ENCODE data around the gene SLC39A11. TPM values are rescaled to one million over a fixed set of nuclear protein-coding genes. Genes with fewer than 3 reads are reported as not detected.

SLC39A11 gene
- total and polyA plus RNA-seq, 2 of the 13 experiments (the other 11 are each of a cell fraction or from before 2014, with no cell fraction given) = 17.2 to 31.5 TPM

- TF ChIP-seq MXD3 (CRISPR knock-in tag; IDR thresholded peaks at IDR 0.05) = peak; percentile 43; the same call in 1 of the 2 replicates
- TF ChIP-seq TEF (CRISPR knock-in tag; IDR thresholded peaks at IDR 0.05) = no peak
- no peak for TF ChIP-seq YY1 (IDR thresholded peaks at IDR 0.05; ENCODE audit: insufficient read depth, insufficient replicate concordance, low read depth, low read length)
- TF ChIP-seq, protein P1, sequence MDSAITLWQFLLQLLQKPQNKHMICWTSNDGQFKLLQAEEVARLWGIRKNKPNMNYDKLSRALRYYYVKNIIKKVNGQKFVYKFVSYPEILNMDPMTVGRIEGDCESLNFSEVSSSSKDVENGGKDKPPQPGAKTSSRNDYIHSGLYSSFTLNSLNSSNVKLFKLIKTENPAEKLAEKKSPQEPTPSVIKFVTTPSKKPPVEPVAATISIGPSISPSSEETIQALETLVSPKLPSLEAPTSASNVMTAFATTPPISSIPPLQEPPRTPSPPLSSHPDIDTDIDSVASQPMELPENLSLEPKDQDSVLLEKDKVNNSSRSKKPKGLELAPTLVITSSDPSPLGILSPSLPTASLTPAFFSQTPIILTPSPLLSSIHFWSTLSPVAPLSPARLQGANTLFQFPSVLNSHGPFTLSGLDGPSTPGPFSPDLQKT (CRISPR knock-in tag; IDR thresholded peaks at IDR 0.05; ENCODE audit: borderline replicate concordance) = no peak
- peak; percentile 40 for TF ChIP-seq MEF2D (CRISPR knock-in tag; IDR thresholded peaks at IDR 0.05)
- TF ChIP-seq NFKB2 (CRISPR knock-in tag; IDR thresholded peaks at IDR 0.05; ENCODE audit: borderline replicate concordance) = no peak
- TF ChIP-seq KDM5B (CRISPR knock-in tag; IDR thresholded peaks at IDR 0.05; ENCODE audit: borderline replicate concordance) = peak; percentile 35; the same call in 1 of the 2 replicates
- TF ChIP-seq ZSCAN31 (CRISPR knock-in tag; IDR thresholded peaks at IDR 0.05; ENCODE audit: low read depth) = no peak
- TF ChIP-seq CBFB (CRISPR knock-in tag; IDR thresholded peaks at IDR 0.05) = peak; percentile 20; the same call in 1 of the 2 replicates
- no peak for TF ChIP-seq ZNF713 (CRISPR knock-in tag; IDR thresholded peaks at IDR 0.05)
- peak; percentile 63 for TF ChIP-seq DPF2 (CRISPR knock-in tag; IDR thresholded peaks at IDR 0.05; ENCODE audit: borderline replicate concordance, low read depth)
- 0 out of 2 replicates have a peak, but pooled peaks have one; percentile 21 for TF ChIP-seq DNMT3B (CRISPR knock-in tag; conservative IDR thresholded peaks at IDR 0.05)
- no peak for TF ChIP-seq TFDP2 (CRISPR knock-in tag; IDR thresholded peaks at IDR 0.05)
- no peak for TF ChIP-seq ZNF33B (CRISPR knock-in tag; IDR thresholded peaks at IDR 0.05)
- peak; percentile 54 for TF ChIP-seq ZEB1 (IDR thresholded peaks at IDR 0.05; ENCODE audit: insufficient replicate concordance, low read depth)
- TF ChIP-seq ISL2 (CRISPR knock-in tag; IDR thresholded peaks at IDR 0.05) = peak; percentile 72
Measured at GRCh38 chr17:72661116-72661944, 431.2 kb downstream of the SLC39A11 start (continued).

Data from HepG2 (cell line).